Femur (tissue), 1 donor: ENCODE measurements around the gene MUCL3.
"Not testable (repeated sequence)": the region's sequence is repeated elsewhere in the genome, so short reads cannot be mapped to it uniquely, and the experiment has no call there.

Experiments used
- DNase-seq: peaks from one replicate; pipeline ENCODE4 v3.0.0-alpha.2; 2017

MUCL3 gene

DNA sequence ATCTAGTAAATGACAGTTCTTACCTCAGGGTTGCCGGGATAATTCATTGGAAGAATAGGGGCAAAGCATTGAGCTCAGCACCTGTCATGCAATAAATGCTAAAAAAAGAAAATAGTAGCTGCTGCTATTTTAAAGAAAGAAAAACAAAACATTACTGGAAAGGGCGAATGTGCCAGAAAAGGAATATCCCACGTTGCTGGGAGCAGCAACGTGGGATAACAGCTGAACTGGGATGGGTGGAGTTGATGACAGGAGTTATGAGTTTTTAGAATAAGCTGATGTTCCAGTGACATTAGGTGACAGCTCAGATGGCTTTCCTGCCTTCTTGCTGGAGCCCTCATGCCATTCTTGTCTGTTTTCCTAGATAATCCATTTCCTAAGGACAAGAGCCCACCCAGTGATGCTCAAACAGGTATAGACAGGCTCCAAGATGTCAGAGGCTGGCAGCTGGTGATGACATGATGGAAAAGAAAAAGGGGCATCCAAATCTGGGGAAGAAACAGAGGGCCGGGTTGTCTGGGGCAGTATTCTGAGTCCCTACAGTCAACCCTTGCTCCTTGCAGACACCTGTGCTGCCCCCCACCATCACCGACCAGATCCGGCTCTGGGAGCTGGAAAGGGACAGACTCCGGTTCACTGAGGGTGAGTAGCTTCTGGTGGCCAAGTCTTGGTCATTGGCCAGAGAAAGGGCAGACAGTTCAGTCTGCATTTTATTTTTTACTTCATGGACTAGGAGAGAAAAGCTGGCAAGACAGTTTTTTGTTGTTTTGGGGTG lies 27.8 kb upstream of the MUCL3 start:
- no peak for DNase-seq

- DNase-seq: no peak
Observed at GRCh38 chr6:30913721-30914075, 27.1 kb upstream of the MUCL3 start.

GRCh38 chr6:30914076-30914853 lies 26.5 kb upstream of the MUCL3 start, which contains the start of gene VARS2:
VARS2 (plus strand) TSS chr6:30914238; CDS start chr6:30914837, 599 bp downstream.
- DNase-seq: peak; percentile 96

GRCh38 chr6:30914854-30915590 lies 25.8 kb upstream of the MUCL3 start:
- no peak for DNase-seq

DNA sequence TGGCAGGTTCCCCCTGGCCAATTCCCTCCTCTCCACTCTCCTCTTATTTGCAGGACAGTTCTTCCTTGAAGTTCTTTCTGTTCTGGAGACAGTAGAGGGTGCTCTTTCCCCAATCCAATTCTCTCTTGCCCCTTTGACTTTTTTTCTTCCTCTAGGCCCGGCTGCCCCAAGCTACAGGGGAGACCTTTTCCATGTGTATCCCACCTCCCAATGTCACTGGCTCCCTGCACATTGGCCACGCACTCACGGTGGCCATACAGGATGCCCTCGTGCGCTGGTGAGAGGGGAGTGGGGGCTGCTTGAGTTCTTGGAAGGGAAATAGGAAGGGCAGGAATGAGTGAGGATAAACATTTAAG lies 25.2 kb upstream of the MUCL3 start:
- peak; percentile 40 for DNase-seq

DNA sequence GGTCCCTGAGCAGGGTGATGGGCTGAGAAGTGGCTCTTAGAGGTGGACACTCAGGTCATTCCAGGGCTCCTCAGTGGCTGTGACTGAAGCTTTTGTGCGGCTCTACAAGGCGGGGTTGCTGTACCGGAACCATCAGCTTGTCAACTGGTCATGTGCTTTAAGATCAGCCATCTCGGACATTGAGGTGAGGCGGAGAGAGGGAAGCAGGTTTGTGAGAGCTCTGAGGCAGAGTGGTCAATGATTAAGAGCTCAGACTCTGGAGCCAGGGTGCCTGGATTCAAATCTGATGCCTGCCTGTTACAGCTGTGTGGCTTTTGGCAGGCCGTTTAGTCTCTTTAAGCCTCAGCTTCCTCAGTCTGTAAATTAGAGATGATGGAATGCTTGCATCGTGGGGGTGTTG lies 23.7 kb upstream of the MUCL3 start:
- no peak for DNase-seq

- DNase-seq: no peak
Observed at GRCh38 chr6:30917487-30917886, 23.3 kb upstream of the MUCL3 start.

GRCh38 chr6:30918670-30919069 lies 22.1 kb upstream of the MUCL3 start:
- DNase-seq: no peak

GRCh38 chr6:30922447-30922852 lies 18.3 kb upstream of the MUCL3 start:
- DNase-seq: no peak

GRCh38 chr6:30924040-30924627 lies 16.6 kb upstream of the MUCL3 start:
- DNase-seq: not testable (repeated sequence)

GRCh38 chr6:30926644-30927043 lies 14.1 kb upstream of the MUCL3 start:
- no peak for DNase-seq

DNA sequence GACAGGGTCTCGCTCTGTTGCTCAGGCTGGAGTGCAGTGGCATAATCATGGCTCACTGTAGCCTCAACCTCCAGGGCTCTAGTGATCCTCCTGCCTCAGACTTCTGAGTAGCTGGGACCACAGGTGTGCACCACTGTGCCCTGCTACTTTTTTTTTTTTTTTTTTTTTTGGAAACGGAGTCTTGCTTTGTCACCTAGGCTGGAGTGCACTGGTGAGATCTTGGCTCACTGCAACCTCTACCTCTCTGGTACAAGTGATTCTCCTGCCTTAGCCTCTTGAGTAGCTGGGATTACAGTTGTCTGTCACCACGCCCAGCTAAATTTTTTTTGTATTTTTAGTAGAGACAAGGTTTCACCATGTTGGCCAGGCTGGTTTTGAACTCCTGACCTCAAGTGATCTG lies 13.7 kb upstream of the MUCL3 start:
- DNase-seq: not testable (repeated sequence)

DNA sequence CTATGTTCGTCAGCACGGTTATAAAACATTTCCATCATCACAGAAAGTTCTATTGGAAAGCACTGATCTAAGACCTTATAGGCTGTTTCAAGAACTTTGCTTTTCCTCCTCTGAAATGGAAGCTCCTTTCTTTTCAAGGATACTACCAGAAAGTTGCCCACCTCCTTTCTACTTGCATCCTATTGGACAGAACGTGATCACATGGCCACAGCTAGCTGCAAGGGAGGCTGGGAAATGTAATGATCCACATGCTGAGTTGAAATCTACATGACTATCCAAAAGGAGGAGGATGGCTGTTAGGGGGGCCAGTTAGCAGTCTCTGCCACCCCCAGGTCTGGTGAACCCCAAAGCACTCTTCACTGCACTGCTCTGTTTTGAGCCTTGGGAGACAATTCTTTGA lies 12.1 kb upstream of the MUCL3 start:
- no peak for DNase-seq

GRCh38 chr6:30930506-30930905 lies 10.3 kb upstream of the MUCL3 start:
- DNase-seq: no peak

- DNase-seq: no peak
Observed at GRCh38 chr6:30931272-30931671, 9.5 kb upstream of the MUCL3 start.

- DNase-seq: no peak
Observed at GRCh38 chr6:30931969-30932645, 8.7 kb upstream of the MUCL3 start, which contains the start of gene SFTA2. SFTA2 (minus strand) TSS chr6:30932170; CDS start chr6:30932096, 74 bp downstream.

DNA sequence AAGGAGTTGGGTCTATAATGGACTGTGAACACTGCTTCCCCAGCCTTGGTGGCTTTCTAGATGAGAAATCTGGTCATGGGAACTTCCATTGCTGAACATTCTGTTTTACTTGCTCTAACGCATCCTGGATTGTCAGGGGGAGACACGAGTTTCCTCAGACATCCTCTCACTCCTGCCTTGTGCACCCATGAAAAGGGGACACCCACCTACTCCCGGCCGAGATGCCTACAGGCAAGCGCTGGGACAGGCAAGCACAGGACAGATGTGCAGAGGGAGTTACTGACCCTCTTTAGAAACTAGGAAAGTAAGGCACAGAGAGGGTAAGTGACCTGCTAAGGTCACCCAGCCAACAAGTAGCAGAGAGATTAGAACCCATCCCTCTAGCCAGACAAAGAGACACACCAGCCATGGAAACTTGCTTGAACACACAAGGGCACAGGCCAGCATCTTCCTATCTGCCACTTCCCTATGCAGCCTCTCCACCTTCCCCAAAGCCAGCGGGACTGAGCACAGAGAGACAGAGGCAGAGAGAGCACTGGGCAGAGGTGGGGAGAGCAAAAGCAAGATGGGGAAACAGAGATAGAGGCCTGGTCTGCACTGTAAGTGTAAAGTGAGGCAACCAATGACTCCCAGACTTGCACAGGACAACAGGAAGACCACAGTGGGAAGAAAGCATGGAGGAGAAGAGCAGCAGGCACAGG lies 8.0 kb upstream of the MUCL3 start:
- DNase-seq: no peak

GRCh38 chr6:30935018-30935417 lies 5.8 kb upstream of the MUCL3 start:
- DNase-seq: no peak

DNA sequence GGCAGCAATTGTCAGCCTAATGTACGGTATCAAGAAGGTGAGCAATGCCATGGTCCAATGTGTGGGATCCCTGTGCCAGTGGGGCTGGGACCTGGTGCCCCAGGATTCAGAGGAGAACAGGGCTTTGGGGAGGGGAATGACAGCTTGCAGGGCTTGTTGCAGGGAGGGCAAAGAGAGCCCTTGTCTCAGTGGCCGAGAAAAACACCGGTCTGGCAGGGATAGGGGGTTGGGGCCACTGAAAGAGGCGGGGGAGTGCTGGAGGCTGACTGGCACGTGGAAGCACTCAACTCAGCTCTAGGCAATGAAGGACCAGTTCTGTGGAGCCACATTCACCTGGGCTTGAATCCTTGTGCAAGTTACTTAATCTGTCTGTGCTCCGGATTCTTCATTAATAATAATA lies 3.5 kb upstream of the MUCL3 start:
- DNase-seq: no peak

GRCh38 chr6:30938730-30939129 lies 2.0 kb upstream of the MUCL3 start:
- no peak for DNase-seq

DNA sequence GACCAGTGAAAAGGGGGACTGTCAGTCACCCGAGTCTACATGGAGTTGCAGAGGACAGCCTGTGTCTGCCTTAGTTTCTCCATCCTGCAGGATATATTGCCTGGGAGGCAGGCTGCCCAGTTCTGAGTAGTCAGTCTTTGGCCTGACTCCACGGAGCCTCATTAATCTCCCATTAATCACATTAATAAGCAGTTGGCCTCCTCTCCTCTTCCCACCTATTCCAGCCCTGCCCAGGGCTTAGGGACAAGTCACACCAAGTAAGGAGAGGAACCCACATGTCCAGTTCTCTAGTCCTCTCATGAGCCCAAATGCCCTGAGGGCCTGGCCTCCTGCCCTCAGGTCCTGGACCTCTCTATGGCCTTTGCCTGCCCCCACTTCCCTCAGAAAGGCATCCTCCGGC lies 1.3 kb upstream of the MUCL3 start:
- no peak for DNase-seq
